MM.1S (cell line): ENCODE data around the gene DENND2A.
"Not testable (repeated sequence)": the region's sequence is repeated elsewhere in the genome, so short reads cannot be mapped to it uniquely, and the experiment has no call there.

Experiments used
- DNase-seq: peaks from one replicate; pipeline ENCODE4 v3.0.0-alpha.2; 2015
- H2AFZ ChIP-seq: fragments of 300-600 bp; sonication (generic); 2 replicates; pipeline ENCODE4 v1.6.0; 2016; ENCODE audit warnings: antibody characterized with exemption, low read length
- H3F3A ChIP-seq: fragments of 300-600 bp; sonication (generic); 2 replicates; pipeline ENCODE4 v1.6.1; 2016; ENCODE audit warnings: mild to moderate bottlenecking, antibody characterized with exemption, low read length, moderate library complexity, mixed read lengths; ENCODE audit not compliant: insufficient read depth
- H3K27ac ChIP-seq: fragments of 300-600 bp; sonication (generic); 2 replicates; pipeline ENCODE4 v1.5.1; 2016; ENCODE audit warnings: mild to moderate bottlenecking, low read length
- H3K27me3 ChIP-seq: fragments of 300-600 bp; sonication (generic); replicated peaks from 2 replicates; pipeline ENCODE4 v1.6.0; 2016; ENCODE audit warnings: low read length; ENCODE audit not compliant: insufficient read depth
- H3K36me3 ChIP-seq: fragments of 300-600 bp; sonication (generic); replicated peaks from 2 replicates; pipeline ENCODE4 v1.6.1; 2016; ENCODE audit warnings: mild to moderate bottlenecking, low read length, mixed read lengths; ENCODE audit not compliant: insufficient read depth
- H3K4me1 ChIP-seq: fragments of 300-600 bp; sonication (generic); 2 replicates; pipeline ENCODE4 v1.6.1; 2016; ENCODE audit warnings: low read length, mixed read lengths
- H3K4me2 ChIP-seq: fragments of 300-600 bp; sonication (generic); 2 replicates; pipeline ENCODE4 v1.6.0; 2016; ENCODE audit warnings: low read depth, low read length
- H3K4me3 ChIP-seq: fragments of 300-600 bp; sonication (generic); 2 replicates; pipeline ENCODE4 v1.5.1; 2016; ENCODE audit warnings: low read length, mixed read lengths
- H3K79me2 ChIP-seq: fragments of 300-600 bp; sonication (generic); 2 replicates; pipeline ENCODE4 v1.6.1; 2016; ENCODE audit warnings: mixed run types, low read length, mixed read lengths
- H3K9ac ChIP-seq: fragments of 300-600 bp; sonication (generic); 2 replicates; pipeline ENCODE4 v1.6.1; 2016; ENCODE audit warnings: low read length, mixed read lengths
- H3K9me2 ChIP-seq: fragments of 300-600 bp; sonication (generic); replicated peaks from 2 replicates; pipeline ENCODE4 v1.6.1; 2016; ENCODE audit warnings: mild to moderate bottlenecking, low read length, mixed read lengths; ENCODE audit not compliant: insufficient read depth
- H3K9me3 ChIP-seq: fragments of 300-600 bp; sonication (generic); replicated peaks from 2 replicates; pipeline ENCODE4 v1.6.1; 2016; ENCODE audit warnings: mild to moderate bottlenecking, low read length, mixed read lengths; ENCODE audit not compliant: insufficient read depth
- H4K20me1 ChIP-seq: fragments of 300-600 bp; sonication (generic); 2 replicates; pipeline ENCODE4 v1.6.1; 2016; ENCODE audit warnings: mild to moderate bottlenecking, low read length, moderate library complexity, mixed read lengths; ENCODE audit not compliant: insufficient read depth
- CTCF ChIP-seq: fragments of 300-600 bp; sonication (generic); IDR thresholded peaks from 2 replicates; pipeline ENCODE4 v1.5.1; 2016; ENCODE audit warnings: antibody characterized with exemption, low read length, mixed read lengths
- EZH2 ChIP-seq: fragments of 300-600 bp; sonication (generic); optimal IDR thresholded peaks from 2 replicates; pipeline ENCODE3; 2017; ENCODE audit warnings: low read depth, mild to moderate bottlenecking, antibody characterized with exemption, low read length, mixed read lengths
- EZH2phosphoT487 ChIP-seq: fragments of 300-600 bp; sonication (generic); IDR thresholded peaks from 2 replicates; pipeline ENCODE4 v1.6.1; 2018; ENCODE audit warnings: antibody characterized with exemption, low read length

DENND2A gene

GRCh38 chr7:140670343-140670935 lies 29.8 kb upstream of the DENND2A start:
- no peaks in the 10 kb centered on the region for H3K79me2 ChIP-seq
- TF ChIP-seq EZH2 (no peak), EZH2phosphoT487 (no peak), CTCF (no peak)
- no peak overlapping the region for H3K4me2 ChIP-seq
- H4K20me1 ChIP-seq, result no peaks in the 10 kb centered on the region
- no peak overlapping the region for H2AFZ ChIP-seq
- peaks cover 17% of the 10 kb centered on the region for H3F3A ChIP-seq
- no peaks in the 10 kb centered on the region for H3K9me3 ChIP-seq
- no peak overlapping the region for H3K27ac ChIP-seq
- H3K27me3 ChIP-seq, result no peaks in the 10 kb centered on the region
- peaks cover 23% of the 10 kb centered on the region for H3K4me1 ChIP-seq
- no peak overlapping the region for H3K9ac ChIP-seq
- H3K36me3 ChIP-seq, result no peaks in the 10 kb centered on the region
- DNase-seq, result no peak
- H3K9me2 ChIP-seq, result no peaks in the 10 kb centered on the region
- H3K4me3 ChIP-seq, result no peak overlapping the region

GRCh38 chr7:140669862-140670261 lies 29.2 kb upstream of the DENND2A start:
- not testable (repeated sequence) for H3K79me2 ChIP-seq, H3K4me3 ChIP-seq, H3K9me3 ChIP-seq, H3K9ac ChIP-seq, H2AFZ ChIP-seq, H4K20me1 ChIP-seq, H3K4me2 ChIP-seq, H3K9me2 ChIP-seq, DNase-seq, H3K27me3 ChIP-seq, H3K27ac ChIP-seq, H3K36me3 ChIP-seq
- Histone ChIP-seq H3F3A (peaks cover 16% of the 10 kb centered on the region), H3K4me1 (peaks cover 17% of the 10 kb centered on the region)

GRCh38 chr7:140669352-140669751 lies 28.7 kb upstream of the DENND2A start:
- H3K27me3 ChIP-seq, result no peaks in the 10 kb centered on the region
- no peak overlapping the region for H3K27ac ChIP-seq
- H3F3A ChIP-seq, result peaks cover 11% of the 10 kb centered on the region
- no peak overlapping the region for H3K9ac ChIP-seq
- H3K79me2 ChIP-seq, result no peaks in the 10 kb centered on the region
- H3K36me3 ChIP-seq, result no peaks in the 10 kb centered on the region
- TF ChIP-seq EZH2phosphoT487, result no peak
- no peak for TF ChIP-seq EZH2
- no peak for TF ChIP-seq CTCF
- H3K9me3 ChIP-seq, result no peaks in the 10 kb centered on the region
- no peak for DNase-seq
- H2AFZ ChIP-seq, result no peak overlapping the region
- peaks cover 12% of the 10 kb centered on the region for H3K4me1 ChIP-seq
- no peak overlapping the region for H3K4me3 ChIP-seq
- H3K9me2 ChIP-seq, result no peaks in the 10 kb centered on the region
- no peak overlapping the region for H3K4me2 ChIP-seq
- no peaks in the 10 kb centered on the region for H4K20me1 ChIP-seq

DNA sequence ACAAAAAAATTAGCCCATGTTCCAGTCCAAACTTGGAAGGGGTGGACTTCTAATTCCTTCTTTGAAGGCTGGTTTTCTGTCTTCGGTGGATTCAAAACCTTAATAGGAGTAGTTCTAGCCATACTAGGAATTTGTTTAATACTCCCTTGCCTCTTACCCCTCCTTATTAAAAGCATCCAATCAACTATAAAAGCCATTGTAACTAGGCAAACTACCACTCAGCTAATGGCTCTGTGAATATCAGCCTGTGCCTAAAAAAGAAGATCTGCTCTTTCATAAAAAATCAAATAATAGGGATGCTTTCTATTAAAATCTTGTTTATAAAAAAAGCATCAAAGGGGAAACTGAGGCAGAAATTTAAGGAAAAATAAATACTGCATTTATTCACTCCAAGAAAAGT lies 28.0 kb upstream of the DENND2A start:
- Histone ChIP-seq H4K20me1 (no peaks in the 10 kb centered on the region), H3K9ac (no peak overlapping the region), H3K4me1 (peaks cover 6% of the 10 kb centered on the region), H3K9me2 (no peaks in the 10 kb centered on the region), H2AFZ (no peak overlapping the region), H3K27ac (no peak overlapping the region), H3F3A (peaks cover 4% of the 10 kb centered on the region), H3K79me2 (no peaks in the 10 kb centered on the region), H3K4me3 (no peak overlapping the region), H3K27me3 (no peaks in the 10 kb centered on the region), H3K4me2 (no peak overlapping the region), H3K9me3 (no peaks in the 10 kb centered on the region), H3K36me3 (no peaks in the 10 kb centered on the region)
- TF ChIP-seq EZH2phosphoT487 (no peak), EZH2 (no peak), CTCF (no peak)
- DNase-seq, result no peak
